Measurements from ENCODE around the gene KLHL30.
"Not testable (repeated sequence)": the region's sequence is repeated elsewhere in the genome, so short reads cannot be mapped to it uniquely, and the experiment has no call there.

KLHL30 gene

DNA sequence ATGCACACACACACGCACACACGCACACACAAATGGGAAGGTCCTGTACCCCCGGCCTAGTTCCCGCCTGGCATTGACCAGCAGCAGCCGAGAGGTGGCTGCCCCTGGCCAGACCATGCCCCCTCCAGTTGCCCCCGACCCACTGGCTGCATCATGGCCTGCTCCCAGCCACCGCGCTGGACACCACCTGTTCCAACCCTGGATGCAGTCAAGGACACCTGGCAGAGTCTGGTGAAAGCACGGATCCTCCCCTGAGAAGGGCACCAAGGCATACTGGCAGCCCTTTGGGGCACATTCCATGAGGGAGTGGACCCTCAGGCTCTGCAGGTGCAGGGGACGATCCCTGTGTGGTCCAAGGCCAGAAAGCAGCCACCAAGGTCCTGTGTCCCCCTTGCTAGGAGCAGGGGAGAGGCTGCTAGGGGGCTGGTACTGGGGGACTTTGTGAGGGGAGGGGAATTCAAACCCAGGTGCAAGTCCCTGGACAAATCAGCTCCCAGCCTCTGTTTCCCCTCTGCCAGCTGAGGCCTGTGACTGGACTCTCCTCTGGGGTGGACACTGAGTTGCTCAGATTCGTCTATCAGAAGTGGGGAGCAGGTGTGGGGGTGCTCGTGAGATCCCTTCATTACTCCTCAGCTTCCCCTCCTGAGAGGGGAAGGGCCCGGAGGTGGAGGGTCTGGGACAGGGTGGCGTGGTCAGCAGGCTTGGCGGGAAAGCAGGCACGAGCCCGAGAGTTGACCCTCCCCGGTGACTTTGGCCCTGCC is 34.8 kb upstream of the KLHL30 start:
- no peak for DNase-seq

DNA sequence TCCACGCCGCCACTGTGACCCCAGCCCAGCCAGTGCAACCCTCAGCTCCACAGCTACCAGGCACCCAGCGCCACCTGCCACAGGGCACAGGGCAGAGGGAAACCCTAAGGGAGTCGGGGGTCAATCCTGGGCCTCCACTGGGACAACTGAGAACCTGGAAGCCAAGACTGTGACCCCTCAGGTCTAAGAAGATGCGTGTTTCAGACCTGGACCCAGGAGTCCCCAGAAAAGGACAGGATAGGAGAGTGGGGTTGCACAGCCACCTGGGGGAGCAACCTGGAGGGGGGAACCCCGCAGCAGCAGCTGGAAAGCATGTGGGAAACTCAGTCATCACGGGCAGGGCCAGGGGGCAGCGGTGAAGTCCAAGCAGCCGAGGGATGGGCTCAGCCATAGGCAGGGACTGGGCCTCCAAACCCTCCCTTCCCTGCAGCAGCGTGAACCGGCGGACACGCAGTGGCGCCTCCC is 34.2 kb upstream of the KLHL30 start:
- DNase-seq: no peak

DNA sequence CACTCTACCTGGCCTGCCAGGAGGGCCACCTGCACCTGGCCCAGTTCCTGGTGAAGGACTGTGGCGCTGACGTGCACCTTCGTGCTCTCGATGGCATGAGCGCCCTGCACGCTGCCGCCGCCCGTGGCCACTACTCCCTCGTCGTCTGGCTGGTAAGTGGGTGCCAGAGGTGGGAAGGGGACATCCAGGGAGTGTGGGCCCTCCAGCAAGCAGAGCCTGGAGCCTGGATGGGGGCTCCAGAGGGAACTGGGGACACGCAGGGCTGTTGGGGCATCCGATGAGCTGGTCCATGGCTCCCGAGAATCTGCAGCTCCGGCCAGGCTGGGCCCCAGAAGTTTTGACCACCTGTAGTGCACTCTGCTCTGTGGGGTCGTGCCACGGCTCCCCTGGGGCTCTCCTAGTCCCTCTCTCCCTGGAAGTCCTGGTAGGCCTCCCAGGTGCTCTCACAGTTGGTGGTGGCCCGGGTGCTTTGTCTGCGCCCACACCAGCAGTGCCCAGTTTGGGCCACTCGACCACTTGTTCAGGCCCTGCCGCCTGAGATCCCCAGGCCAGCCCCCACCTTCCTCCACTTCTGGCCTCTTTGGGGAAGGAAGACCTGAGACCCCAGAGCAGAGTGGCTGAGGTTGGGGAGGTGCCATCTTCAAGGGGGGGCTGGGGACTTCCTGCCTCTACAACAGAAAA is 33.6 kb upstream of the KLHL30 start:
- no peak for DNase-seq

DNA sequence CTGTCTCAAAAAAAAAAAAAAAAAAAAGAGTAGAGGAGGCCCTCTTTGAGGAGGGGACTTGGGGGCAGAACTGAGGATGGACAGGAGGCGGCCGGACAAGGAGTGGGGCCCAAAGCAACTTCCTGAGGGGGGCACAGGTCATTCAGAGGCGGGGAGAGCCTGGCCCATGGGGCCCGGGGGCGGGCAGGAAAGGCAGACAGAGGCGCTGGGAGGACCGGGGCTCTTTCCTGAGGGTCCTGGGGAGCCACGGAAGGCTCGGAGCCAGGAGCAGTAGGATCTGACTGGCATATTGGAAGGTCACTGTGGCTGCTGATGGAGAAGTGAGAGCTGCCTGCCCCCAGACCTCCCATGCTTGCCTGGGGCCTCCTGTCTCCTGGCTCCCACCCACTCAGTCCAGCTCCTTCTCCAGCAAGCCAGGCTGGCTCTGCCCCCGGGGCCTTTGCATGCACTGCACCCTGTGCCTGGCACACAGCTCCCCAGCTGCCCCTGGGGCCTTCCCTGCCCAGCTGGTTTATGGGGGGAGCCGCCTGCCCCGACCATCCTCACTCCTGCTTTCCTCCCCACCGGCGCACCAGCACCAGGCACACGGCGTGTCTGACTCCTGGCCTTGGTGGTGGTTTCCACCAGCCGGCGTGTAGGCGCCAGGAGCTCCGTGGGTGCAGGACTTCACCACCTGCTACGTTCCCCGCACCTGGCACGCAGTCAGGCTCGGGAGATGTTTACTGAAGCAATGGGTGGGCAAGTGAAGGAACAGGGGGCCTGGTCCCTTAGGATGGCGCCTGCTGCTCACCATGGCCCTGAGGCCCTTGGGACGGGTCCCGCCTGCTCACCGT is 32.7 kb upstream of the KLHL30 start:
- no peak for DNase-seq

DNA sequence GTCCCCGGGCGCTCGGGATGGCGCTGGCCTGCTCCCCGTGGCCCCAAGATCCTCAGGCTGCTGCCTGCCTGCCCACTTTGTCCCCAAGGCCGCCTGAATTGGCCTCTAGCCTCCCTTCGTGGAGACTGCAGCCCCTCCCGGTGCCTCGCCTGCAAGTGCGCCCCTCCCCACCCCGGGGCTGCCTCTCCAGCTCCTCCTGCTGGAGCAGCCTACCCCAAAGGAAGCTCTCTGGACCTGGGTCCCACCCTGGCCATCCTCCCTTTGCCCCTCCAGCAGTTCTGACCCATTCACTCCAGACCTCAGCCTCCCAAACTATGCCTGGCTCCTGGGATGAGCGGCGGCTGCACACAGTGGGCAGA is 32.1 kb upstream of the KLHL30 start:
- no peak for DNase-seq

DNA sequence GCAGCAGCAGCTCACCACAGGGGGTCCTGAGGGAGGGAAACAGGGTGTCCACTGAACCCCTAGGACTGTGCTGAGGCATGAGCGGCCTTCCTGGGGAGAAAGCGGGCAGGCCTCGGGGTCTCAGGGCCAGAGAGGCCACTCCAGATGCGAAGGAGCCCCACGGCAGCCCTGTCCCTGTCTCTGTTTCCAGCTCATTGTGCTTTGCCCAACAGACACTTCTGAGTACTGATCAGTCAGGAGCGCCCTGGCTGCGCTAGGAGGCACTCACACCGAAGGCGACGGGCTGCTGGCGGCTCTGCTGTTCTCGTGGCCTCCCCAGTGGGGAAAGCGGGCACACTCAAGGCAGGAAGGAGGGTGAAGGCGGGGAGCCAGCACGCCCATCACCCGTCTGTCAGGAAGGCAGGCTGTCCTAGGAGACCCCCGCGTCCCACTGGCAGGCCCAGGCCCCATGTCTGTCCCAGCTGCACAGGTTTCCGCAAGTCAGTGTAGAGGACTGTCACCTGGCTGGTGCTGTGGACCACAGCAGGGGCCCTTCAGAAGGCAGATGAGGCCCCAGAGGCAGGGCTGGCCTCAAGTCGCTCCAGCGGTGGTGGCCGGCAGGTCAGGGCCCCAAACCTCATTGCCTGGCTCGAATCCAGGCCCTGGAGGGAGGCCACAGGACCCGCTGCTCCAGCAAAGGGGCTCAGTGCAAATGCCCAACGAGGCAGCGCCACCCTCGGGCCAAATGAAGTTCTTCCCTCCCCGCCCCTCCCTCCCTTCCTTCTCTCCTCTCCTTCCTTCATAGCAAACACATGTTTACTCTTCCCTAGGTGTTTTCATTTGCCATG is 31.6 kb upstream of the KLHL30 start:
- no peak for DNase-seq

DNA sequence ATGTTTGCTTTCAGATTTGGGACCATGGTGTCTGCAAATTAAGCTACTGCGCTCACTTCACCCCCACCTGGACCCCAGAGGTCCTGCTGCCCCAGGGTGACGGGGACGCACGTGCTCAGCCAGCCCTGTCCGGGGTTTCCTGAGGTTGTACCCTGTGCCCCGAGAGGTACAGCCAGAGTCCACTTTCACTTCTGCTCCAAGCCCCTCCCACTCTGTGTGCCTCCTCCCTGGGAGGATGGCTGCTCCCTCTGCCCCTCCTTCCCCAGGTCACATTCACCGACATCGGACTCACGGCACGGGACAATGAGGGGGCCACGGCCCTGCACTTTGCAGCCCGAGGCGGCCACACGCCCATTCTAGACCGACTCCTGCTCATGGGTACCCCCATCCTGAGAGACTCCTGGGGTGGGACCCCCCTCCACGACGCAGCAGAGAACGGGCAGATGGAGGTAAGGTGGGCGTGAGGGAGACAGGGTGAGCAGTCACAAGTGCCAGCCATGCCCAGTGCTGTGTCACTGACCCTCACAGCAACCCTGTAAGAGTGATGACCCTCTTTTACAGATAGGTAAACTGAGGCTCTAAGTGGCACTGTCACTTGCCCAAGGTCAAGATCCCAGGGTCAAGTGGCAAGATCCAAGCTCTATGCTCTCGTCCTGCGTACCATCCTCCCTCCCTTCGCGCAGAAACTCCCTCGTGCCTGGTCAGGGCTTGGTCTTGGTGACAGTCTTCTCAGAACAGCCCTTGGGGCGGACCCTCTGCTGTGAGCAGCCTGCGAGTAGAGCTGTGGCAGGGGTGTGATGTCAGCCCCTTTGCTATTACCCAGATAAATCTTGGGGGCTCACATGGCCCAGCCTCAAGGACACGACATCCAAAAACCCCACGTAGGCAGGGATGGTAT is 30.7 kb upstream of the KLHL30 start:
- no peak for DNase-seq

DNA sequence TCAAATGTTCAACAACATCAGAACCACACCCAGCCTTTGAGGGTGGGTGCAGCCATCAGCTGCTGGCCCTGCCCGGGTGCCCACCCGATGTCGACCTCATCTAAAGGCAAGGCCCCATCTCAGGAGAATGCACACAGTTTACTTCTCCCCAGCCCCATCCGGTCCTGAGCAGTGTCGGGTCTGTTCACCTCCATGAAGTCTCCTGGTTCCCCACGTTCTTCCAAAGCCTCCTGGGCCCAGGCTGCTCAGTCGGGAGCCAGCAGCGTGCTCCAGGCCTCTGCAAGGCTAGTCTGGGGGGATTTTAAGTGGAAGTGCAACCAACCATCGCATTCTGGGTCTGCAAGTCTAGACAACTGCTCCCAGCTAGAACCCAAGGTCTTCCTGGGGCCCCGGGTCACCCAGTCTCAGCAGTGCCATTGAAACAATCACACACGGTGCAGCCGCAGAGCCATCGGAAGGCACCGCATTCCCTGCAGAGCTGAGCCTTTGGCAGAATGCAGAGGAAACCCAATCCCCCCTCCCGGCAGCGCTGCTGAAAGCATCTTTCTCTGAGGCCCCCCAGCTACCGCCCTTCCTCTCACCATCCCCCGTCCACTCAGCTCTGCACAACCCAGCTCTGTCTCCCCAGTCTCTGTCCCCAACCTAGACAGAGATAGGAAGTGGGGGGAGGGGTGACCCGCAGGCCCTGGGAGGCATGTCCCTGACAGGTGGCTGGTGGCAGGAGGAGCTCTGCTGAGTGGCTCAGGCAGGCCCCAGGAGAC is 29.9 kb upstream of the KLHL30 start:
- DNase-seq: no peak

DNA sequence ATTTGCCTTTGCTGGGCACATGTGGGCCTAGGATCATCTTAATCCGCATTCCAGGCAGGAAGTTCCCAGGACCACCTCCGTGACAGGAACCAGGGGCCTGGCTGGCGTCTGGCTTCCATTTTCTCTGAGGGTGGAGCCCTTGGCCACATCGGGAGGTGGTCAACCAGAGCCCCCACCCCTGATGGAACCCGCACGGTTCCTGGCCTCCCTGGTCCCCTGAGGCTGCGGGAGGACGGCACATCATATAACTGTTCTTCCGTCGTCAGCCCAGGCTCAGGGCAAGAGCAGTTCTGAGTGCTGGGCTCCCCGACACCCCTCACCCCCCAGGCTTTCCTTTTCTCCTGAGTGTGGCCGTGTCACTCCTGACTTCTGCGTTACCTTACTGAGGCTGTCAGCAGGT is 24.9 kb upstream of the KLHL30 start:
- no peak for DNase-seq

DNA sequence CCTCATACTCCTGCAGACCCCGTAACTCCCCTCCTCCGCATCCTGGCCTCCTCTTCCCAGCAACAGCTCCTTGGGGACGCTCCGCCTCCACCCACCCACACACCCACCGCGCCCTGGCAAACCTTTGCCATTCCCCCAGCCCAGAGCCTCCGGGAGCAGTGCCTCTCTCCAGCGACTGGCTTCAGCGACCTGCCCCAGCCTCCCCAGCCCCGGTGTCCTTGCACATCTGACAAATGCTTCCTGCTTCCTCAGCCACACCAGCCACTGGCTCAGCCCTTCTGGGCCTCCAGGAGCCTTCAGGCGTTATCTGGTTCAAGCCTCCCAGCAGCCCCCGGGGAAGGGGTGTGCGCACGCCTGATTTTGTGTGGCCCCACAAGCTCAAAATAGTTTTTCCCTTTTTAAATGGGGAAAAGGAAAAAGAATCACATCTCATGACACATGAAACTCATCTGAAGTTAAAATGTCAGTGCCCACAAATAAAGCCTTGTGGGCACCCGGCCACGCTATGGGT is 24.1 kb upstream of the KLHL30 start:
- no peak for DNase-seq

DNA sequence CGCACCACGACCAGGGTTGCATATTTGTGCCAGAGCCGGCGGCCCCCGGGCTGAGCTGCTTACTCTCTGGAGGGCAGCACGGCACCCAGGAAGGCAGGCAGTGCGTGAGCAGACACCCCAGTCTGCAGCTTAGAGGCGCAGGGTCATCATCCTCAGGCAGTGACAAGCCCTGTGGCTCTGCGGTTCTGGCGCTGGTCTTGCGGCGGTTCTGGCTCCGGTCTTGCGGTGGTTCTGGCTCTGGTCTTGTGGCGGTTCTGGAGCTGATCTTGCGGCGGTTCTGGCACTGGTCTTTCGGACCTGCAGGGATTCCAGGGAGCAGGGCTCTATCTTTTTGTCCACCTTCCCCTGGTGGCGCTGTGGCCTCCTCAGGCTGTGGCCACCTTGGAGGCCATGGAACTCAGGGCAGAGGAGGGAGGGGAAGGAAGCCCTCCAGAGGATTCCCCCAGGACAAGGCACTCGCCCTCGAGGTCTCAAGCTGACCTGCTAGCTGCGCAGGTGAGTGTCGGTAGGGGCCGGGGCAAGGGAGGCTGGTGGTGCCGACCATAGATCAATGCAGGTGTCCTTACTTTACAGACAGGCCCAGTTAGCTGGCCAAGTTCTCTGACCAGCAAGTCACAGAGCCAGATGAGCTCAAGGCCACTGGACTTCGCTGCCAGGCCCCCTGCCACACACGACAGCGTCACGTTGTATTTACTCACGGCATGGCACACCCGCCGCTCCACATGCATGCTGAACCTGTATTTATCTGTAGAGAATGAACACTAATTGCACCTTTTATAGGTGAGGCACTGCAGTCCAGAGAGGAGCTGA is 23.4 kb upstream of the KLHL30 start:
- DNase-seq: no peak

DNA sequence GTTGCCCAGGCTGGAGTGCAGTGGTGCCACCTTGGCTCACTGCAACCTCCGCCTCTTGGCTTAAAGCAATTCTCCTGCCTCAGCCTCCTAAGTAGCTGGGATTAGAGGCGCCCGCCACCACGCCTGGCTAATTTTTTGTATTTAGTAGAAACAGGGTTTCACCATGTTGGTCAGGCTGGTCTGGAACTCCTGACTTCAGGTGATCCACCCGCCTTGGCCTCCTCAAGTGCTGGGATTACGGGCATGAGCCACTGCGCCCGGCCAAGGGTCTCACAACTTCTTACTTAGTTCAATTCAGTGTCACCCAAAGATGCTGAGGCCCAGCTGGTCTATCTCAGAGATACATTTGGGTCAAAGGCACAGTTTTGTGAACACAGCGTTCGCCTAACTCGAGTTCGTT is 22.8 kb upstream of the KLHL30 start:
- DNase-seq: not testable (repeated sequence)

DNA sequence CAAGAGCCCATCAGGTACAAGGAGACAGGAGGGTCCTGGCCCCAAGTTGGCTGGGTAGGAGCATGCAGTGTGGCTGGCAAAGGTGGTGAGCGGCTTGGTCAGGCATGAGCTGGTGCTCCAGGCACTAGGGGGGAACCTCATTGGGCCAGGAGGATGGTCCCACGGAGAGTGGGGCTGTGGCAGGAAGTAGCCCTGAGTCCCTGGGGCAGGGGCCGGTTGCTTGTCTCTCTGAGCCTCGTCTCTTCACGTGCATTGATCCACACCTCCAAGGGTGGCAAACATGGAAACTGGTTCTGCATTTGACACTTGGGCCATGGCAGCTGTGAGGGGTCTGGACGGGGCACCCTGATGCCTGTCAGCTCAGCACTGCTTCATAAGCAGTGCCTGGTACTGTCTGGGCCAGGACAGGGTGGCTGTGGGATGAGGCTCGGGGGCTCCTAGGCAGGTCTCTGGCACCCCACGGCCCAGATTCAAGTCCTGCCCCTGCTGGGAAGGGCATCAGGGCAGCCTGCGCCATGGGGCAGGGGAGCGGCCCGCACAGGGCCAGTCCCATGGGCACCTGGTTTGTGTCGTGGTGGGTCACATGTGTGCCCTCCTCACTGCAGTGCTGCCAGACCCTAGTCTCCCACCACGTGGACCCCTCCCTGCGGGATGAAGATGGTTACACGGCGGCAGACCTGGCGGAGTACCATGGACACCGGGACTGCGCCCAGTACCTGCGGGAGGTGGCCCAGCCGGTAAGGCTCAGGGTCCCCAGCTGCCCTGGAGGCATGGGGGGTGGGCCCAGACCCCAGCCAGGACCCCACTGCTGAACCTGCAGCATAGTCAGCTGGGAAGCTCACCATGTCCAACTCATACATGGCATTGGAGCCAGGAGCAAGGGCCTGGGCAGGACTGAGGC is 21.9 kb upstream of the KLHL30 start:
- DNase-seq: no peak

DNA sequence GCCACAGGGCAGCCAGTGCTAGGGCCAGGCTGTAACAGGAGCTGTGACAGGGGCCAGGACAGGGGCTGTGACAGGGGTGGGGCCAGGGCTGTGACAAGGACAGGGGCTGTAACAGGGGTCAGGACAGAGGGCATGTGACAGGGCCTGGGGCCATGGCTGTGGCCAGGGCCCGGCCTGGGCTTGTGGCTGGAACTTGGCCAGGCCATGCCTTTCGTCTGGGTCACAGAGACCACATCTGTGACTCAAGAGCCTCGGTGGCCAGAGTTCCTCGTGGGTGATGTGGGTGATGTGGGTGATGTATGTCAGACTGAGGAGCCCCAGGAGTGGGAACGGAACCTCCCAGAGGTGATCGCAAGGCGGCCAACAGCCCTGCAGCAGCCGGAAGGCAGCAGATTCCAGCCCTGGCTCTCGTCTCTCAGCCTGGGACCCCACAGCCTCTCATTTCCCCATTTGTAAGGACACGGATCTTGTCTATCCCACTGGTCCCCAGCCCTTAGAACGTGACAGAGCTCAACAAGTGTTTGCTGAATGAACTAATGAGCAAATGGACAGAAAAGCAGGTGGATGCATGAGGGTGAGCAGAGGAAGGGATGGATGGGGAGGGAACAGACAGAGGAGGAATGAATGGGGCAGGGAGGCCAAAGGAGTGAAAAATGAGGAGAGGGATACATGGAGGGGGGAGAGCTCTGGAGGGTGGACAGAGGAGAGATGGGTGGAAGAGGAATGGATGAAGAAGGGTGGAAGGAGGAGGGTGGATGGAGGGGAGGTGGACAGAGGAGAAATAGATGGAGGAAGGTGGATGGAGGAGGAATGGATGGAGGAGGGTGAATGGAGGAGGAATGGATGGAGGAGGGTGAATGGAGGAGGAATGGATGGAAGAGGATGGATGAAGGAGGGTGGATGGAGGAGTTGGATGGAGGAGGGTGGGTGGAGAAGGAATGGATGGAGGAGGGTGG is 21.0 kb upstream of the KLHL30 start:
- no peak for DNase-seq

DNA sequence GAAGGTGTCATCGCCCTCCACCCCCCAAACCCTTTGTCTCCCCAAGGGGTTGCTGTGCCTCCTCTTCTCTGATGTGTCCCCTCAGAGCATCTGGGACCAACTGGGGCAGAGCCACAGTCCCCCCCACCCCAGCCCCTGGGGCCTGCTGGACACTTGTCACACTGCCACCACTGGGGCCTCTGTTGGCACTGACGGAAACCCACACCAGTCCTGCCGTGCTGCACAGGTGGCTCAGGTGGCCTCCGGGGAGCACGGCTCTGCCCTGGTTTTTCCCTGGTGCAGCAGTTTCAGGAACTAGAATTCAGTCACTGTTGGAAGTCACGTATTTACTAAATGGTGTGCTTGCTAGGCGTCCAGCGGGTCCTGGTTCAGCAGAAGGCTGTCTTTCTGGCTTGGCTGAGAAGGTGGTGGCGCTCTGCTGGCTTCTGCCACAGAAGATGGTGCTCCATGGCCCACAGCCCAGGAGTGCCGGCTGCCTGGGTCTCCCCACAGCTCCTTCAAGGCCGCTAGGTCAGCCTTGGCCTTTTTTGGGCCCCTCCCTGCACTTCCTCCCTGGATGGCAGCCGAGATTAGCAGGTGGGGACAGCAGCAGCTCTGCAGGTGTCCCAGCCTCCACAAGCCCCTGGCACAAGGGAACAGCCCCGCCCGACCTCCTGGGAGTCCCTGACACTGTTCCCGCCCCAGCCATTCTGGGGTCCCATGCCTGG is 18.6 kb upstream of the KLHL30 start:
- DNase-seq: no peak

DNA sequence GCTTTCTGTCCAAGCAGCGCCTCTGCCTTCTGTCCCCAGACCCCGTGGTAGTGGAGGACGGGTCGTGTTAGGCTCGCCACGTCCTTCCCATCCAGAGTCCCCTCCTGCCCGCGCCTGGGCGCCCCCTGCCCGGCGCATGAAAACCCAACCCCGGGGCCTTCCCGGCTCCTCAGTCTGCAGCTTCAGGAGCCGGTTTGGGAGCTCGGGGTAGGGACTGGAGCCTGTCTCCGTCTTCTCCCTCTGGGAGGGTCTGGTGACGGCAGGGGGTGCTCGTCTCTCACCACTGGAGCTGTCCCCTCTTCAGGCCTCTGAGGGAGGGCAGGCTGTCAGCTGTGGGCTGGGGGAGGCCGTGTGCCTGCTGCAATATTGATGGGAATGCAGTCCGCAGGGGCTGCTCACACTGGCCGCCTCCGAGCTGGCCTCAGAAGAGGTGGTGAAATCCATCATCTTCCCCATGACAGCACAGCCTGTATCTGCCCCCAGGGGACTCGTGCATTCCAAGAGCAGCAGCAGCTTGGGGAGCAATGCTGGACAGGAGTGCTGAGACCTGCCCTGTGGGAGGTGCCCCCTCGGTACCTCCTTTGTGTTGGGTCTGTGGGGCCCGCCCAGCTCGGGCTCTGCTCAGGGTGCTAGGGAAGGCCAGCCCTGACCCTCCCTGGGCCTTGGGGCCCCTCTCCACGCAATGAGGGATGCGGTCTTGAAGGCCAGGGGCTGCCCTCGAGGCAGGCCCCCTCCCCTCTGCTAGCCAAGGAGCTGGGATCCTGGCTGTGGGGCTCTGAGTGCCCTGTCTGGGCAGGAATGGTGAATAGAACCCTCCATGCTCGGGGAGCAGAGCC is 17.8 kb upstream of the KLHL30 start:
- no peak for DNase-seq

Data from activated CD4-positive, CD25-positive, alpha-beta regulatory T cell (primary cell).